Myocyte (in vitro differentiated cells): Measurements from ENCODE around the gene ABLIM1. TPM values are rescaled to one million over a fixed set of nuclear protein-coding genes. Genes with fewer than 3 reads are reported as not detected.

Experiments
- DNase-seq: peaks from one replicate; pipeline ENCODE4 v3.0.0-alpha.2; 2012; ENCODE audit warnings: low read depth
- polyA plus RNA-seq: library from polyadenylated mRNA; unstranded; fragments of >200 nt; gene quantifications from one replicate; pipeline ENCODE4 v1.2.1, GENCODE V29; 2012; ENCODE audit warnings: missing spikeins
- total RNA-seq: library from RNA; depleted of rRNA; stranded (reverse); fragments of >200 nt; gene quantifications from 2 replicates; pipeline ENCODE4 v1.2.3, GENCODE V29; 2014

Gene ABLIM1
- 19.0 and 21.2 TPM in 2 replicates for total RNA-seq
- polyA plus RNA-seq = 18.2 TPM

GRCh38 chr10:114658175-114658574, at the start of gene ABLIM1:
Gene ABLIM1 (minus strand): TSS chr10:114658275. CDS start chr10:114658200, 75 bp downstream.
- DNase-seq = no peak

- no peak for DNase-seq
These were observed 48.5 kb upstream of the ABLIM1 start for GRCh38 chr10:114706458-114707055.

- DNase-seq = no peak
These were observed 46.6 kb upstream of the ABLIM1 start for GRCh38 chr10:114704679-114705078.

- DNase-seq = peak; percentile 41
These were observed 45.5 kb upstream of the ABLIM1 start for GRCh38 chr10:114703377-114704107.

- DNase-seq = no peak
These were observed 40.4 kb upstream of the ABLIM1 start for GRCh38 chr10:114698271-114699061.

GRCh38 chr10:114697061-114697598, 39.1 kb upstream of the ABLIM1 start:
- peak; percentile 80 for DNase-seq

GRCh38 chr10:114696301-114696700, 38.2 kb upstream of the ABLIM1 start:
- DNase-seq = peak; percentile 39

GRCh38 chr10:114694752-114695151, 36.7 kb upstream of the ABLIM1 start:
- DNase-seq = no peak

- peak; percentile 79 for DNase-seq
These were observed 36.0 kb upstream of the ABLIM1 start for GRCh38 chr10:114694062-114694461.

GRCh38 chr10:114691442-114691941, 33.4 kb upstream of the ABLIM1 start:
- peak; percentile 20 for DNase-seq

- no peak for DNase-seq
These were observed 30.7 kb upstream of the ABLIM1 start for GRCh38 chr10:114688786-114689185.

GRCh38 chr10:114687459-114687858, 29.4 kb upstream of the ABLIM1 start:
- no peak for DNase-seq

GRCh38 chr10:114686013-114686412, 27.9 kb upstream of the ABLIM1 start:
- DNase-seq = no peak

GRCh38 chr10:114685456-114685855, 27.4 kb upstream of the ABLIM1 start:
- no peak for DNase-seq

GRCh38 chr10:114684822-114685209, 26.7 kb upstream of the ABLIM1 start:
- DNase-seq = peak; percentile 59

GRCh38 chr10:114684084-114684821, 26.2 kb upstream of the ABLIM1 start:
- peak; percentile 56 for DNase-seq

- no peak for DNase-seq
These were observed 25.5 kb upstream of the ABLIM1 start for GRCh38 chr10:114683593-114683992.

GRCh38 chr10:114683162-114683561, 25.1 kb upstream of the ABLIM1 start:
- no peak for DNase-seq

GRCh38 chr10:114682532-114682931, 24.5 kb upstream of the ABLIM1 start:
- DNase-seq = peak; percentile 27

- peak; percentile 59 for DNase-seq
These were observed 24.0 kb upstream of the ABLIM1 start for GRCh38 chr10:114682121-114682520.

- peak; percentile 71 for DNase-seq
These were observed 23.5 kb upstream of the ABLIM1 start for GRCh38 chr10:114681542-114681941.
